Activated CD4-positive, CD25-positive, alpha-beta regulatory T cell treated with anti-CD3 and anti-CD28 coated beads, Interleukin-2, amount 50 U/mL, for 16 hours (primary cell): ENCODE measurements around the gene JARID2.

Experiments
- DNase-seq: peaks from one replicate; pipeline ENCODE4 v3.0.0-alpha.2; 2020; ENCODE audit warnings: low read depth, low spot score

Gene JARID2

DNA sequence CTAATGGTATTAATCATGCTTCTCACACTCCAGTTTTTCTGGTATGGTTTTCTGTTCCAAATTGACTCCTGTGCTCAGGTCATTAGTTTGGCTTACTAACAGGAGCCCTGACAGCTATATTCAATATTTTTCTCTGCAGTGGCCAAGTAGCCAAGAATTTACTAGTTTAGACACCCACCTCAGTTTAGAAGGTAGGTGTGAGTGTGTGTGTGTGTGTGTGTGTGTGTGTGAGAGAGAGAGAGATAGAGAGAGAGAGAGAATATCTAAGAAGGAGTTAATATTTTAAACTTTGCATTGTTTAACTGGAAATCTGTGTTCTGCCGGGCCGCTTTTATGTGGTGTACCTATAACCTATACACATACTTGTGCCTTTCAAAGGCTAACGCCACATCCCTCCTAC is 18.5 kb downstream of the JARID2 start:
- DNase-seq: no peak

DNA sequence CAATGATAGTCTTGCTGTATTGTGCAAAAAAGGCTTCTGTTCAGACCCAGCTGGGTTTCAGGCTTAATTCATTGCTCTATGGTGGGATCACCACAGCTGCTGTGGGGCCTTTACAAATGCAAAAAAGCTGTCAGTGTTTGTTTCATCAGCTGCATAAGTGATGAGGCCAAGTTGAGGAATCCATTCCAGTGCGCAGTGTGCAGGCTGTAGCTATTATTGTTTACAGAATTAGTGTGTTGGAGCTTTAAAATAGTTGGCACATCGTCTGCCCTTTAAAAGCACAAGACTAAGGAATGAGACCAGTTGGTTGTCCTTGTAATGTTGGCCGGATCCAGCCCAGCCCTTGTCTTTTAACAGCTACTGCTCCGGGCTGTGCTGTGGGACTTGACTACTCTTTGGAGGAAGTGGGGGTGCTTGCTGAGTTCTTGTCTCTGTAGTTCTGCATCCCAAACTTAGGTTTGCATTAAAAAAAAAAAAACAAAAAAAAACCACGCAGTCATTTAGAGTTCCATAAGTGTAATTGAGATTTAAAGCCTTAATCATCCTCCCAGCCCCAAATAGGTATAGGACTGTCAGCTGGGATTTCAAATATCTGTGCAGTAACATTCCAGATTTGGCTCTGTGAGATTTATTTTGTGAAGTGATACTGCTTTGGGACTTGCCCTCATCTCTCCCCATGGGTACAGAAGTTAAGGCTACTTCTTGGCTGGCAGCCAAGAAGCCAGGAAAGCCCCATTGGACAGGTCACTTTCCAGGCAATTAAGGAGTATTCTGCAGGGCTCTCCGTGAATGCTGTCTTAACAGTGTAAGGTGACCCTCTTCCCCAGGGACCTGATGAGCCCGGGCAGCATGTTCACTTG is 19.3 kb downstream of the JARID2 start:
- DNase-seq: no peak

DNA sequence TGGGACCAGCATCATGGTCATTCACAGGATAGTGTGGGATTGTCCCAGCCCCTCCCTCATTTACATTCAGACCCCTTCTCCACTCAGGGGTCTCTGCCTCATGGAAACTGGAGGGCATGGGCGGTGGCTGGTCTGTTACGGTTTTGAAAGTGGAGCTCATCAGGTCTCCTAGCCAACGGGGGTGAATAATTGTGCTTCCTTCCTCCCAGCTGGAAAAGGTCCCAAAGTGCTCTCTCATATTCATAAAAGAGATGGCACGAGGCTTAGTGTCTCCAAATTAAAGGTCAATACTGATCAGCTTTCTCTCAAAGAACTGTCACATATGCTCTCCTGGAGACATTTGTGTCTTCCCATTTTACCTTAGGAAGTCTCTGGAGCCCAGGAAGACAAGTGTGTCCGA is 19.9 kb downstream of the JARID2 start:
- DNase-seq: no peak

DNA sequence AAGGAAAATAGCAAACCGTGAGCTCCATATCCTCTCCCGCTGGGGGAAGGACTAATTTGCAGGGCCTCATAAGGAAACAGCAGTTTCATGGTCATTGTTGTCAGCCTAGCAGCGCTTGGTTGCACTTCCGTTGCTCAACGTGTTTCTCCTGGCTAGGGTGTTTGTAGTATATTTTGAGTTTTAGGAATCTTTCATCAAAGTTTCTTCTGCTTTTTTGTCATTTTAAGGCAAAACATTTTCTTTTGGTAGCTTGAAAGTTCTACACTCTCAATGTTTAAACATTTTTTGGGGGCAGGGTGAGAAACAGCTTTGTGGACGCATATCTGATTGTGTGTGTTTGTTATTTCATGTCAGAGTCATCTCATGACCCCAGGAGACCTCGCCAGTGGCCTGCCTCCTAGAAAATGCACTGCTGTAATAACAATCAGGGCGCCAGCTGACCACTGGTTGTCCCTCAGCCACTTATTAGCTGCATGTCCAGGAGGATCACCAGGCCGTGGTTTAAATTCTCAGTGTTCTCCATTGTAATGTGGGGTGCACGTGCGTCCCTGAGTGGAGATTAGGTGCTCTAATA is 20.6 kb downstream of the JARID2 start:
- no peak for DNase-seq

DNA sequence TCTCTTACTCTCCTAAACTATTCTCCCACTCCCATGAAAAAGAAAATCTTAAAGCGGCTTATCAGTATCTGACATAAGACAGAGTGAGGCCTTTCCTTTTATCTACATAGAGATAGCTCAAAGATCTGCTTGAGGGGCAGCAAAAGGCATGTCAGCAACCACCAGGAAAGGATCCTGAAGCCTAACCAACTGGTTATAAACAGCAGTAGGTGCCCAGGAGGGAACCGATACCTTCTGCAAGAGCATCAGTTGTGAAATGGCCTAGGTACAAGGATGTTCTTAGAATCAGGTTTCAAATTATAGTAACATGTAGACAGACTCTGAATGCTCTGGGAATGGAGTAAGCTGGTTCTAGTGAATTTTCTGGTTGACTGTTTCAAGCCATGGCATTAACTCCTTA is 21.4 kb downstream of the JARID2 start:
- no peak for DNase-seq

DNA sequence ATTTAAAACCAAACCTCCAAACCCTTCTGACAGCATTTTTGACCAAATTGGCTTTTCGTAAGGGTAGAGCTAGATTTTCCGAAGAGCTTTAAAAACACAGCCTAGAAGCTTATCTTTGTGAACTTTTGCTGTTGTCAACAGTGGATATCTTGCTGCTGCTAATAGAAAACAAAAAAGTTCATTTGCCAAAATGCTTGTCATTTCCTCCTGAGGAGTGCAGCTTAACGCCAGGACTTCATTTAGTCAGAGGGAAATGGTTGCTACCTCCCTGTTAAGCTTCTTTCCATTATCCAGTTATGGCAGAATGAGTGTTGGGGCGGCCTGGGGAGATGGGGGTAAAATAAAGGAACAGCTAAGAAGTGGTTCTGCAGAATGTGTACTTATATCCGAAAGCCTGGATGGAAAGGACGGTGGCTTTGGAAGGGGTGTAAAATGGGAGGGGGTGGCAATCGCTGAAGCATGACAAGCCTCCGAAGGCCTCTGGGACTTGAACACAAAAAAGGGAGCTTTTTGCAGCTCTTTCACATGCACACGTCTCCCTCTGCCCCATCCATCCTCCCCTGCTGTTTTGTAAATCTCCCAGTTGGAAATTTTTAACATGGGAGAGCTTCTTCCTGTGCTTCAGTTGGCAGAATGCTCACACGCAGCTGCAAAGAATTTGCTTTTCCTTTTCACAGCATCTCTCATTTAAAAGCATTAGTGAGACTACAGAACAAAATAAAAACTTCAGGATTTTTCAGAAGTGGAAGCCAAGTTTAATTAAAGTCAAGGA is 22.5 kb downstream of the JARID2 start:
- no peak for DNase-seq

DNA sequence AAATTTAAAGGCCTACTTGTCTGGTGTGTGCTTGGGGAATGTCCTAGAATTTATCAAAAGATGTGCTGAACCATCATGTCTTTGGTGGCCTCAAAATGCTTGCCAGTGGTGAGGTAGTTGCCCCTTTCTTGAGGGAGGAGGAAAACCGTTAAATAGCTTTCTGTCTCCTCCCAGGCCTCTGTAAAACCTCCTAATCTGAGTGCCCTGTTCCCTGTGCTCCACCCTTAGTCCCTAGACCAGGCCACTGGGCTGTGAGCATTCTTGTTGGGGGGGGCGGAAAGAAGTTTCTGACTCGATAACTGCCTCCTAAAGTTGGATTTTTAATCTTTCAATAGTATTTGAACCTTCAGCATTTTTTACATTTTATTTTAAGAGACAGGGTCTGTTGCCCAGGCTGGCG is 23.1 kb downstream of the JARID2 start:
- DNase-seq: no peak

DNA sequence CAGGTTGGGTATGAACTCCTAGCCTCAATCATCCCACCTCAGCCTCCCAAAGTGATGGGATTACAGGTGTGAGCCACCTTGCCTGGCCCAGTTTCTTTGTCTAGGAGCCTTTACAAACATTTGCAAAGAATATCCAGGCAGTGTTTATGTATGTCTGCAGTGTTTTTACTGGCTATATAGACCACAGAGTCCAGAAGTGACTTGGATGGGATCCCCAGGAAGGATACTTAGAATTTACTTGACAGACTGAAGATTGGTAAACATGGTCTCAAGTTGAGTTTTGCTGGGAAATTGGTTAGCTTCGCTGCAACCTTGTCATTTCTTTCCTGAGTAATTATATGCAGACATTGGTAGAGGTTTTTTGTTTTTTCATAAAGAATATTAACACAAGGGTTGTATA is 23.8 kb downstream of the JARID2 start:
- DNase-seq: no peak

DNA sequence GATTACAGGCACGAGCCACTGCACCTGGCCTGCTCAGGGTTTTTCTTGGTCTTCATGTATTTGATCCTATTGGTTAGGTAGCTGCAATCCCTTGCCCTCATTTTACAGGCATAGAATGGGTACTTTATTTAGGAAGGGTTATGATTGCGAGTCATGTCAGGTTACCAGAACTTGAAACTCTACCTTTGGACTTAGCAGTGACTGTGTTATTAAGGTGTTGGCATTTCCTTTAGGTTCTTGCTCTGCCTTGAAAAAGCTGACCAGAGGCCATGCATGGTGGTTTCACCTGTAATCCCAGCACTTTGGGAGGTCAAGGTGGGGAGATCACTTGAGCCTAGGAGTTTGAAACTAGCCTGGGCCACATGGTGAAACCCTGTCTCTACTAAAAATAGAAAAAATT is 24.5 kb downstream of the JARID2 start:
- DNase-seq: no peak

DNA sequence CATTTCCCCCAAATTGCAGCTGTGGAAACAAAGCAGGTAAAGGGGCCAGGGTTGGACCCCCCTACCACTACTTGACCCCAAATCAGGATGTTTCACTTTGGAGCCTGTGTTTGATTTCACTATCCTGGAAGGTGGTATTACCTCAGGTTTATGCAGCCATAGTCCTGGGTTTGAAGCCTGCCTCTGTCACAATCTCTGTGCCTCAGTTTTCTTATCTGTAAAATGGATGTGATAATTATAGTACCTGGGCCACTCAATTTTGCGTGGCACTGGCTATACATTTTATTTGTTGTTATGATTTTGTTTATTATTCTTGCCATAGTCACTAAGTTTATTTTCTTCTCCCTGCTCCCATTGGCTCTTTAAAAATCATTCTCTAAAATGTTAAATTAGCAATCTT is 26.7 kb downstream of the JARID2 start:
- no peak for DNase-seq

DNA sequence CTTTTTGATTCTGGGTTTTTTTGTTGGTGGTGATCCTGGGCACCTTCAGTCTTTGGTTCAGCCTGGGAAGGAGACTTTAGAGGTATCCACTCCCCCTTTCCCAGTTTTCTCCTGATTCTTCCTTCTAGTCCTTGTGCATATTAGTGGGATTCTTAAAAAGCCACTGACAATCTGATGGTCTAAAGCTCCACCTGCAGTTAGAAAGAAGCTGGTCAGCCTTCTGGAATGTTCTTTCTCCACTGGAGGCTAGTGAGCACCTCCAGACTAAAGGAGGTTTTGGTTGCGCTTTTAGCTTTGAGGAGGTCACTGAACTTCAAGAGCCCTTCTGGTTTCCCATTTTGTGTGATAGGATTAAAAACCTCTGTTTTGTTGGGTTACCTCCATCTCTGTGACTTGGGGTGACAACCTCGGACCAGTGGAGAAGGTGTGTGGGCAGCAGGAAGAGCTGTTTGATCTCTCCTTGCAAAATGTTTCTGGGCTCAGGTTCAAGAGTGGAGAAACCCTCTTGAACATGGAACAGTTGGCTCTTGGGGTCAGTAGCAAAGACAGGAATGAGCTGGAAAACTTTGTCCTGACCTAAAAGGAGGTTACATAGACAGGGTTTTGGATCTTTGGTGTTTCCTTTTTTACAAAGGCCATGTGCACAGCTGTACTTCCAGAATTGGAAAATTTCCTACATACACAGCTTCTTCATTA is 29.0 kb downstream of the JARID2 start:
- DNase-seq: no peak

DNA sequence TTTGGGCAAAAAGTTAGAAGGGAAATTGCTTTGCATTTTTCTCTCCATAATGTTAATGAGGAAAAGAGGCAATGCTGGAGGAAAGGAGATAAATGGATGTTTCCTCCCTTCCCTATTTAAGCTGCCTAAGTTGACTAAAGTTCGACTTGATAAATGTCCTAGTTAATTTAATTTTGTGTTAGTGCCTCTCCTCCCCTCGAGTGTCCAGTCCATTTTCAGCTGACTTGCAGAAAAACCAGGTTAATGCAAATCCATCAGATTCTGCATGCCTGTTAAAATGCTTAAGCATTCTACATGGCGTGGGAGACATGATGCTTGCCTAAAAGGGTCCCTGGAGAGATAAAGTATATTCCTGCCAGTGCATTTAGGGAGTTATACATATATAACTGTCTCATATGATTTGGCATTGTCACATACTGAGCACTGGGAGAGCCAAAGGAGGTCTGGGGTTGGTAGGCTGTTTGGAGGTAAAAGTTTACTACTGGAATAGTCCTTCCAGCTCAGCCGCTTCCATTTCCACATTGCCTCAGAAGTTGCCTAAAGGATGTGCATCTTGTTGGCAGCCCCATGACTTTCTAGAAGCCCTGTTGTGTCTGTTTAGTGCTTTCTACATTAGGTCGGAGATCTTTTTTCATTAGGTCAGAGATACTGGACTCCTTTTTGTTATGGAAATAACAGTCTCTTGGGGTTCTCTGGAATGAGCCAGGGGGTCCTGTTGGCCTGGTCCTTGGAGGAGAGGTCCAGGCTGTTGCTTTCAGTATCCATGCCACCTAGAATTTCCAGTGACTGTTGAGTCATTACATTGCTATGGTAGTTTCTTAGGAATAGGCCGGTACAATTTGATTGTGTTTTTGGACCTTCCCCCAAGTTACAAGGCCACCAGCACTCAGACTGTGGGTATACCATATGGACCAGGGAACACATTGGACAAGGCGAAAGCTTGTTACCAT is 30.4 kb downstream of the JARID2 start:
- DNase-seq: no peak

DNA sequence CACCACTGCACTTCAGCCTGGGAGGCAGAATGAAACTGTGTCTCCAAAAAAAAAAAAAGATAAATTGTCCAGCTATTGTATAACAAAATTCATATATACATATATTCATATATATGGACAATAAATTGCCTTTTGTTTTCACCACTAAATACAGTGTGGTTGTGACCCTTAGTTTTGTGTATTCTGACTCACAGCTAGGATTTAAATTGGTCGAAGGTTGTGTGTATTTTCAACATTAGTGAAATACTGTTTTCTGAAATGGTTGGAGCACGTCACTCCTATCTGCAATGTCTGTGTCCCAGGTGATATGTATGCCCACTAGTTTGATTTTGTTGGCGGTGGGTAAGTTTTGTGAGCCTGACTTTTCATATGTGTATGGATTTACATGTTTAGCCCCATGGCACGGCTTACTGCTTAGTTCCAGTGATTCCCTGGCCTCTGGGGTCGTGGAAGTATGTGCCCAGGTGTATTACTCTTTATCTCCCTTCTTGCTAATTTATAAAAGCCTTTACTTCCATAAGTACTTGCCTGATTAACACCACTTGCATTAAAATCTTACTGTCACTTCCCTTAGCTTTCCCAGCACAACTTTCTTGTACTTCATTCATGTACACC is 33.3 kb downstream of the JARID2 start:
- no peak for DNase-seq

DNA sequence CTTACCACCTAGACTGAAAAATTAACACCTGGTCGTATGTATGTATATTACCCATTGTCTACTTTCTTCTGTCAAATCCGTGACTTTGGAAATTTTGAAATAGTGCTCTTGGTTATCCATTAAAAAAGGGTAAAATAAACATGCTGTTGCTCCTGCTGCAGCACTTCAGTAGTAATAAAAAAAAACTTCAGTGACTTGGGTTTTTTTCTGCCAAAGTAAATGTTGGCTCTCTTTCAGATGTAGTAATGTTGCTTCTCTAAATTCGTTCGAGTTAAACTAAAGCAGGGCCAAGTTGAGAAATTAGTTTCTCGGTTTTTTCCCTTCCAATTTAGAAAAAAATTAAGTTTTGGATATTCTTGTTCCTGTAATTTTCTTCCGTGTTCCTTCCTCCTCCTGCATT is 34.2 kb downstream of the JARID2 start:
- no peak for DNase-seq

DNA sequence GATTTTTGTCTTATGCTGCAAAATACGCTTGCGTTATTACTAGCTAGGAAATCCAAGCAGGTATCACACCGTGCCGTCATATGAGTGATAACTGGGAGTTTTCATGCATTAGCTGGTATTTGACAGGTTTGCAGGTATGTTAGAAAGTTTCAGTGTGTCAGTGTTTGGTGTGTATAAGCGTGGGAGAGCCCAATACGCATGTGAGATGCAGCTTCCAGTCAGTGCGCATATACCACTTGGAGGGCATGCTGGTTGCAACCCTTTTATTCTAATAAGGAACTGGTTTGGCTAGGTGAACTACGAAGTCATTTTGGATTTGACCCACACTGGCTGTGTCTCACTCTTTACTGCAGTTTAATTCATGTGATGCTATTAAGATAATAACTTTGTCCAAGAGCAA is 35.1 kb downstream of the JARID2 start:
- no peak for DNase-seq

DNA sequence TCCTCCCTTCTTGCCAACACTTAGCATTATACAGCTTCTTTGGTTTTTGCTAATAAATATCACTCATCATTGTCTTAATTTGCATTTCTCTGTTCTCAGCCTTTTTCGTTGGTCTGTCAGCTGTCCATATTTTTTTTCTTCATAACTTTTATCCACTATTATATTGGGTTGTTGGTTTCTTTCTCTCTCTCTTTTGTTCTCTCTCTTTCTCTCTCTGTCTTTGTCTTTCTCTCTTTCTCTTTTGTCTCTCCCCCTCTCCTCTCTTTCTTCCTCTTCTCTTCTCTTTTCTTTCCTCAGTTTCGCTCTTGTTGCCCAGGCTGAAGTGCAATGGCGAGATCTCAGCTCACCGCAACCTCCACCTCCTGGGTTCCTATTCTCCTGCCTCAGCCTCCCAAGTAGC is 36.5 kb downstream of the JARID2 start:
- no peak for DNase-seq

DNA sequence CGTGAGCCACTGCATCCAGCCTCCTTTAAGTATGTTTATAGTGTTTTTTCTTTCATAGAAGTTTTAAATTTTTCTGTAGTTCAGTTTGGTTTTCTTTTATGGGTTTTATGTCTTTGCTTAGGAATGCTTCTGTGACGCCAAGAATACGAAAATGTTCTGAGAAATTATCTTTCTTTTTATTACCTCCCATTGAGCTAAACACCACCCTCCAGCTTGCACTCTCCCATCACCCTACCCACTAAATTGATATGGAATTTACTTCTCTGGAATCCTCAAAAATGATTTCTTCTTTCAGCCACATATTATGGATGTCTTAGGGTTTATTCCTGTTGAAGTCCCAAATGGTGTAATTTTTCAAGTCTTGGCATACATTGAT is 38.1 kb downstream of the JARID2 start:
- DNase-seq: no peak

DNA sequence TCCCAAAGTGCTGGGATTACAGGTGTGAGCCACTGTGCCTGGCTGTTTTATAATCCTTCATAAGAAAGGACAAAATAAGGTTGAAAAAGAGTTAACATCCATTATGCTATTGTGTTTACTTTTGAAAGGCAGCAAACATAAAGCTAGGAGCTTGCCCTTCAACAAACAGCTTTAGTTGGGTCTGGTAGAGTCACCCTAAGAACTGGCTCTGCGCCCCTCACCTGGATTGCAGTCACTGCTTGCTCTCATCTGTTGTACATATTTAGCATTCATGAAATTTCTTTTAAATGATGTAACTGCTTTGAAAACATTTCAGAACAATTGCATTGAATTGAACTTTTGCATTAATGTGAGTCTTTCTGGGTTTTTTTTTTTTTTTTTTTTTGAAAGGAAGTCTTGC is 38.9 kb downstream of the JARID2 start:
- no peak for DNase-seq

DNA sequence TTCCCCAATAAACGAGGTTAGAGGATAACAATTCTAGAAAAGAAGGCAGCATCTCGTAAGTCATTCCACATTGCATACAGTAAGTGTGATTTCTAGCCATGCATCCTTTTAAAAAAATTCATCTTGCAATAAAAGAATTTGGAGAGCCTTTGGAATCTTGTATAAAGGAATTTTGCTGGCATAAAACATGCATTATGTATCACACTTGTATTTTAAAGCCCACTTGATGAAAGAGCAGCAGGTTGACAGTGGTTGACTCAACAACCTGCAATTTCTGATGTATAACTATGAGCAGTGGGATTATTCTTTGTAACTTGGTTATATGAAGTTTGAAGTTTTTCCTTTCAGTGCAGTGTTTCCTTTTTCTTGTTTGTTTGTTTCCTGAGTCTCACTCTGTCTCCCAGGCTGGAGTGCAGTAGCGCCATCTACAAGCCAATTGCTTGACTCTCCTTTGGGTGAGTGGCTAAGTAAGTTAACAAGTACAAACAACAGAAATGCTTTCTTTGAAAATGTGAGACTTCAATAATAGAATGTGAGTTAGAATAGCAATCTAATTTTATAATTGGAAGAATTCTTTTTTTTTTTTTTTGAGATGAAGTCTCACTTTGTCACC is 39.9 kb downstream of the JARID2 start:
- DNase-seq: no peak

DNA sequence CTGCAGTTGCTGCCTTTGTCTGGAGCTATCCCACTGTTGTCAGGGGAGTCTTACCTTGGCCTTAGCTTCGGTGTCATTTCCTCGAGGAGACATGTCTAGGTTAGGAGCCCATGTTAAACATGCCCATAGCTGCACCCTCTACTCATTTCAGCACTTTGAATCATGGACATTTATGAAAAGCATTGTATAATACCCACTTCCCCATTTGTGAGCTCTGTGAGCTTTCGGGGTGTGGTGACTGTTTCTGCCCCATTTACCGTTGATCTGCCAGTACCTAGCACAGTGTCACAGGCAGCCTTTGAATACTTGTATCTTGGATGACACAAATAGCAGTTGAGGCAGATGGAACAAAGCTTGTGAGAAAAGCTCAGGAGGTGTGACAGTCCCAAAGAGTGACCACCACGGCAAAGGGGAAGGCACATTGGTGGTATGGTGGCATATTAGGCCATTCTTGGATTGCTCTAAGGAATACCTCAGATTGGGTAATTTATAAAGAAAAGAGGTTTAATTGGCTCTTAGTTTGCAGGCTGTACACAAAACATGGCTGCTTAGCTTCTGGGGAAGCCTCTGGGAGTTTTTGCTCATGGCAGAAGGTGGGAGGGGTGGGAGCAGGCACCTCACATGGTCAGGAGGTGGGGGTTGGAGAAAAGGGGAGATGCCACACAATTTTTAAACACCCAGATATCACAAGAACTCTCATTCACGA is 42.0 kb downstream of the JARID2 start:
- no peak for DNase-seq
